Stomach smooth muscle (tissue), 2 donors: ENCODE measurements around the gene TPTE.
"Not testable (repeated sequence)": the region's sequence is repeated elsewhere in the genome, so short reads cannot be mapped to it uniquely, and the experiment has no call there.

Experiments
- H3K27ac ChIP-seq: one replicate; pipeline ENCODE4 v1.7.0; 2013; ENCODE audit warnings: mild to moderate bottlenecking, low read length, inconsistent platforms
- H3K27me3 ChIP-seq, 2 donors: one replicate each; pipeline ENCODE4 v1.7.0; 2013; ENCODE audit warnings: low read length in 2 of 2; ENCODE audit not compliant: insufficient read depth in 2 of 2, control insufficient read depth in 1 of 2
- H3K36me3 ChIP-seq, 2 donors: one replicate each; pipeline ENCODE4 v1.7.0; 2013; ENCODE audit warnings: low read length in 2 of 2; ENCODE audit not compliant: control insufficient read depth in 2 of 2, insufficient read depth in 2 of 2
- H3K4me1 ChIP-seq: one replicate; pipeline ENCODE4 v1.7.0; 2013; ENCODE audit warnings: low read length; ENCODE audit not compliant: control insufficient read depth, insufficient read depth
- H3K4me3 ChIP-seq, 2 donors: one replicate each; pipeline ENCODE4 v1.7.0; 2013; ENCODE audit warnings: low read length in 2 of 2
- H3K9ac ChIP-seq, 2 donors: one replicate each; pipeline ENCODE4 v1.7.0; 2013; ENCODE audit warnings: low read length in 2 of 2, mild to moderate bottlenecking in 1 of 2
- H3K9me3 ChIP-seq, 2 donors: one replicate each; pipeline ENCODE4 v1.7.0; 2013; ENCODE audit warnings: low read length in 2 of 2; ENCODE audit not compliant: control insufficient read depth in 2 of 2
- donor health status: healthy.
- donor health status: Pancreatic carcinoma.

The TPTE gene

GRCh38 chr21:10645667-10646066 is 124.3 kb downstream of the TPTE start:
- not testable (repeated sequence) for H3K4me3 ChIP-seq
- peaks cover 10 to 18% of the 10 kb centered on the region in 2 donors for H3K9me3 ChIP-seq

DNA sequence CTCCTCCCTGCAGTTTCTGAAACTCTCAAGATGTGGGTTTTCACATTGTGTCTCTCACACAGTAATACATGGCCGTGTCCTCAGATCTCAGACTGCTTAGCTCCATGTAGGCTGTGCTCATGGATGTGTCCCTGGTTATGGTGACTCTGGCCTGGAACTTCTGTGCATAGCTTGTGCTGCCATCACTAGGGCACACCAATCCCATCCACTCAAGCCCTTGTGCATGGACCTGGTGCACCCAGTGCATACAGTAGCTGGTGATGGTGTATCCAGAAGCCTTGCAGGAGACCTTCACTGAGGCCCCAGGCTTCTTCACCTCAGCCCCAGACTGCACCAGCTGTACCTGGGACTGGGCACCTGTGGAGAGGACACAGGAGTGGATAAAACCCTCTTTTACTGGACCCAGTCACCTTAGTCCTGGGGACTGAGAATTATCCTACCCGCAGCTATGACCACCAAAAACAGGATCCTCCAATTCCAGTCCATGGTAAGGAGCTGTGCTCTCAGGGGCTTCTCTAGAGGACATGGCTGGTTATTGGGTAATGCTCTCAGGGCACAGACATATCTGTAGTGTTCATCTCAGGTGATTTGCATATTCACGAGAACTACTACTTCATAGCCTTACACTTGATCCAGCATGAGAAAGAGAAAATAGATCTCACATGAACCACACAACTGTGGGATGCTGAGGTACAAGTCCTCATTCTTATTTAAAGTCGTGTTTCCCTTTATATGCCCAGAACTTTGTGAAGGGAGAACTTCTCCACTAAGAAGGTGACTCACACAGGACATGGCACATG is 128.2 kb downstream of the TPTE start:
- H3K36me3 ChIP-seq, H3K27me3 ChIP-seq, H3K27ac ChIP-seq, H3K4me1 ChIP-seq, H3K9me3 ChIP-seq, H3K9ac ChIP-seq, H3K4me3 ChIP-seq: not testable (repeated sequence)

More at GRCh38 chr21:10645667-10646066, 124.3 kb downstream of the TPTE start:
- not testable (repeated sequence) for H3K9ac ChIP-seq, H3K27ac ChIP-seq, H3K27me3 ChIP-seq, H3K4me1 ChIP-seq, H3K36me3 ChIP-seq

DNA sequence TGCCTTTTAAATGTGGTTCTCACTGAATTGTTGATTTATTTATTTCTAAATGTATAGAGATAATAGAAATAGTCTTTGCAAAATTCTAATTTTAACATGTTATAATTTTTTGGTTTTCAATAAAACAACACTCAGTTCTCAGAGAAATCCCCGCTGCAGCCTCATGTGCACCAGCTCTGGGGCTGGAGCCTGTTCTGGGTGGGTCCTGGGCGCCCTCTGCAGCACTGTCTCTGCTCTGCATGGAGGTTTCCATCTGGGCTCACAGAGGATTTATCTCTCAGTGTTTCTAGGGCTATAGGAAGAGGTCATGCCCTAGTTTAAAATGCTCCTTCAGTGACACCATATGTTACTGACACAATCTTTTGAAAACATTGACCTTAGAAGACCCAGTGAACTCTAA is 128.9 kb downstream of the TPTE start:
- not testable (repeated sequence) for H3K4me3 ChIP-seq, H3K9ac ChIP-seq, H3K9me3 ChIP-seq, H3K27ac ChIP-seq, H3K27me3 ChIP-seq, H3K36me3 ChIP-seq, H3K4me1 ChIP-seq
